Thoracic aorta (tissue), 2 donors: ENCODE results near the gene HECTD1. TPM values are rescaled to one million over a fixed set of nuclear protein-coding genes. Genes with fewer than 3 reads are reported as not detected.
"Not testable (repeated sequence)": the region's sequence is repeated elsewhere in the genome, so short reads cannot be mapped to it uniquely, and the experiment has no call there.

Experiments
- ATAC-seq: fragments of 150-250 bp; one replicate; pipeline ENCODE4 v1.8.0; 2017; ENCODE audit warnings: low read depth; ENCODE audit not compliant: insufficient number of reproducible peaks, low FRiP score
- DNase-seq: peaks from one replicate; pipeline ENCODE4 v3.0.0-alpha.2; 2020; ENCODE audit warnings: low spot score
- H3K27ac ChIP-seq, 2 donors: fragments of 200-600 bp; sonication (generic); 1 replicate in 1 of 2; 2 replicates in 1 of 2; pipeline ENCODE4 v1.5.1; 2016; ENCODE audit warnings: mild to moderate bottlenecking in 2 of 2, moderate library complexity in 2 of 2
- H3K27me3 ChIP-seq: fragments of 200-600 bp; sonication (generic); replicated peaks from 2 replicates; pipeline ENCODE4 v1.6.0; 2016; ENCODE audit warnings: mild to moderate bottlenecking; ENCODE audit not compliant: insufficient read depth
- H3K36me3 ChIP-seq: fragments of 200-600 bp; sonication (generic); one replicate; pipeline ENCODE4 v1.5.1; 2016
- H3K4me1 ChIP-seq, 2 donors: fragments of 200-600 bp; sonication (generic); 1 replicate in 1 of 2; 2 replicates in 1 of 2; pipeline versions ENCODE4 v1.5.1 to v1.6.0; 2016; ENCODE audit warnings: low read depth in 2 of 2, mild to moderate bottlenecking in 1 of 2; ENCODE audit not compliant: control insufficient read depth in 1 of 2
- H3K4me3 ChIP-seq: fragments of 200-600 bp; sonication (generic); 2 replicates; pipeline ENCODE4 v1.5.1; 2016; ENCODE audit warnings: mild to moderate bottlenecking
- H3K9me3 ChIP-seq: fragments of 200-600 bp; sonication (generic); 2 replicates; pipeline ENCODE4 v1.5.1; 2016
- CTCF ChIP-seq: fragments of 200-600 bp; sonication (generic); IDR thresholded peaks from one replicate; pipeline ENCODE4 v1.5.1; 2019; ENCODE audit warnings: antibody characterized with exemption
- total RNA-seq, 2 donors: library from RNA; depleted of rRNA; stranded (reverse); fragments of >200 nt; gene quantifications; one replicate each; pipeline versions ENCODE4 v1.1.0 to v1.2.3, GENCODE V29; 2016

HECTD1 gene
- total RNA-seq, 2 donors from 2014 or later = 82.6 to 185 TPM

- Histone ChIP-seq H3K27ac (peak overlapping the region; percentile 21 to 76), H3K9me3 (no peaks in the 10 kb centered on the region), H3K27me3 (no peaks in the 10 kb centered on the region), H3K4me3 (no peak overlapping the region), H3K4me1 (peaks cover 12 to 15% of the 10 kb centered on the region in 2 donors), H3K36me3 (no peaks in the 10 kb centered on the region)
- DNase-seq = peak; percentile 31
- no peak for TF ChIP-seq CTCF
- ATAC-seq = peak; percentile 92
Observed at GRCh38 chr14:31090883-31091764, 116.5 kb downstream of the HECTD1 start.

GRCh38 chr14:31086466-31086865, 121.1 kb downstream of the HECTD1 start:
- not testable (repeated sequence) for ATAC-seq, H3K27ac ChIP-seq, DNase-seq, H3K4me3 ChIP-seq, H3K27me3 ChIP-seq, H3K9me3 ChIP-seq, H3K36me3 ChIP-seq
- H3K4me1 ChIP-seq = peaks cover 10 to 13% of the 10 kb centered on the region in 2 donors

GRCh38 chr14:31085027-31085426, 122.6 kb downstream of the HECTD1 start:
- no peak overlapping the region for H3K4me3 ChIP-seq

GRCh38 chr14:31084385-31084784, 123.2 kb downstream of the HECTD1 start:
- no peak for TF ChIP-seq CTCF
- H3K36me3 ChIP-seq = no peaks in the 10 kb centered on the region
- H3K9me3 ChIP-seq = no peaks in the 10 kb centered on the region
- H3K27ac ChIP-seq = no peak overlapping the region
- H3K27me3 ChIP-seq = no peaks in the 10 kb centered on the region
- H3K4me3 ChIP-seq = no peak overlapping the region
- H3K4me1 ChIP-seq = peaks cover 2 to 8% of the 10 kb centered on the region in 2 donors
- no peak for DNase-seq
- no peak for ATAC-seq

More at GRCh38 chr14:31085027-31085426, 122.6 kb downstream of the HECTD1 start:
- no peaks in the 10 kb centered on the region for H3K36me3 ChIP-seq
- no peaks in the 10 kb centered on the region for H3K27me3 ChIP-seq
- no peak for ATAC-seq
- no peak for TF ChIP-seq CTCF
- H3K27ac ChIP-seq = no peak overlapping the region
- DNase-seq = no peak
- no peaks in the 10 kb centered on the region for H3K9me3 ChIP-seq
- peaks cover 0 to 4% of the 10 kb centered on the region in 2 donors for H3K4me1 ChIP-seq

- Histone ChIP-seq H3K27me3 (no peaks in the 10 kb centered on the region), H3K9me3 (no peaks in the 10 kb centered on the region), H3K27ac (no peak overlapping the region), H3K36me3 (no peaks in the 10 kb centered on the region), H3K4me1 (peaks cover 8 to 13% of the 10 kb centered on the region in 2 donors), H3K4me3 (no peak overlapping the region)
- ATAC-seq (no peak), DNase-seq (no peak)
- TF ChIP-seq CTCF = no peak
Observed at GRCh38 chr14:31083781-31084180, 123.8 kb downstream of the HECTD1 start.
